Measurements from ENCODE around the gene CDK8.
"Not testable (repeated sequence)": the region's sequence is repeated elsewhere in the genome, so short reads cannot be mapped to it uniquely, and the experiment has no call there.

The CDK8 gene

GRCh38 chr13:26316095-26316494 lies 62.2 kb downstream of the CDK8 start:
- DNase-seq (ENCODE audit: low spot score) = not testable (repeated sequence)

GRCh38 chr13:26320766-26321165 lies 66.8 kb downstream of the CDK8 start:
- no peak for DNase-seq (ENCODE audit: low spot score)

- no peak for DNase-seq (ENCODE audit: low spot score)
Measured at GRCh38 chr13:26323127-26323526, 69.2 kb downstream of the CDK8 start.

DNA sequence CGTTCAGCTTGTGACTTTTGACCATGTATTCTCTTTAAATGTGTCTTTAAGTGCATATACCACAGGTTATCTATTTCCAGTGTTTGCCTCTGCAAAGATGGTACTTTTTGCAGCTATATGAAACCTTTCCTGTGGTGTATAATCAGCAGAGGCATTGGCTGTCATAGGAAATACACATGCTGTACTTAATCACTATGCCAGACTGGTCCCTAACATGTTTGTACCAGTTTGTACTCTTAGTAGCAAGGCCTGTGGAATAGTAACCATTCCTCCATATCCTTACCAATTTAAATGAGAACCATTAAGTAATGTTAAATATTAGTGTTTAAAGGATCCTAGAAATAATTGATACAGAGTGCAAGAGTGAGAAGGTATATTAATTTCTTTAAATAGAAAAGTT lies 69.8 kb downstream of the CDK8 start:
- no peak for DNase-seq (ENCODE audit: low spot score)

DNA sequence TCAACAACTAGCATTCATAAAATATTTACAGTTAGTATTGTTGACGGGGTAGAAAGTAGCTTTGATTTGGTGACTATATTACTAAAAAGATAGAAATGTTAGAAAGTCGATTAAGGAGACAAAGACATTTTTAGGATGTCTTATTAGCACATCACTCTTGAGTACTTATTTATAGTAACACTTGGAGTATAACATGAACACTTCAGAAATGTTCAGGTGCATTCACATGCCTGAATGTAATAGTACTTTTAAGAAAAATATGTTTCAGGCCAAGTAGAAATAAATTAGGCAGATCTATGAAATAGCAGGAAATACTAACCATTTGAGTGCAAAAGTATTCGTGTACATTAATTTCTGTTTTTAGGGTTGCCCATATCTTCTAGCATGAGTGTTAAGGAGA lies 70.4 kb downstream of the CDK8 start:
- no peak for DNase-seq (ENCODE audit: low spot score)

GRCh38 chr13:26324867-26325266 lies 70.9 kb downstream of the CDK8 start:
- DNase-seq (ENCODE audit: low spot score) = no peak

GRCh38 chr13:26325876-26326275 lies 71.9 kb downstream of the CDK8 start:
- no peak for DNase-seq (ENCODE audit: low spot score)

DNA sequence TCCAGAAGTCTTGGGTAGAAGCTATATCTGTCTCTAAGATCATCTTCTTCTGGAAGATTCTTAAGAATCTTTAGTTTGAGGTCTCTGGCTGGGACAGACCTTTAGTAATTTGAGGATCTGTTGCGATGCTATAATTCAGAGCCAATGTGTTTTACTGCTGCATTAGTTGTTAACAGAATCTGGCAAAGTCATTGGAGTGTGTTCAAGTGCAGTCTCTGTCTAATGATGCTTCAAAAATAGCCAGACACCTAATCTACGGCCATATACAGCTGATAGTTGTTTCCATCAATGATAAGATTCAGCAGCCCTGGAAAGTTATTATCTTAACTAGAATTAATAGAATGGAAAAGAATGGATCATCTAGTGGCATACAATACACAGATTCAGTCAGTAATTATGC lies 72.6 kb downstream of the CDK8 start:
- no peak for DNase-seq (ENCODE audit: low spot score)

DNA sequence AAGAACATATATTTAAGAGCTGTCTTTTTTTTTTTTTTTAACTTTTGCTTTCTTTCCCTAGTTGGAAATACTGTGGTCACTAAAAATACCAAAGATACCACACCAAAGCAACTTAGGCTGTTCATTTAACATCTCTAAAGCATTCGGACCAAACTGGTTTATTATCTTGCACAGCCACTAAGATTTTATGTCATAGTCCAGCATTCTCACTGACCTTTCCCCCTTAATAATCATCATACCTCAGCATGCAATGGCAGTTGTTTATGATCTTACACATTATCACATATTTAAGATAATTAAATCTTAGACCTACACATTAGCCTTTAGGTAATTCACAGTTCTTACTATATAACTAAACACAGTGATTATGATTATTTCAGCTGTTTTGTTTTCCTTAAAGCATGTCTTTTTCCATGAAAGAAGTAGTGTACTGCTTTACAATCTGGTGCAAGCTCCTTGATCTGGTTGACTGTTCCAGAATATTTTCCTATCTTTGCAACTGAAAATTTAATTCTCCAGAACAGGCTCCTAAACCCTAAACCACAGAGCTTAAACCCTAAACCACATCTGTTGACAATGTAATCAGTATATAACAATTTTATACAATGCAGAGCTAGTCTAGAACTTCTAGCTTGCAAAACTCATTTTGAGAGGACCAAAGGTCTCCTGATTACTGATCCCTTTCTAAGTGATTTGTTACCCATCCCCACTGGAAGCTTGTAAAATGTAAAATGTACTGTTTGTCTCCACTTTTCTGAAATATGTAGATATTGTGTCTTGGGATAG lies 74.2 kb downstream of the CDK8 start:
- DNase-seq (ENCODE audit: low spot score) = no peak

- no peak for DNase-seq (ENCODE audit: low spot score)
Measured at GRCh38 chr13:26335158-26335557, 81.2 kb downstream of the CDK8 start.

DNA sequence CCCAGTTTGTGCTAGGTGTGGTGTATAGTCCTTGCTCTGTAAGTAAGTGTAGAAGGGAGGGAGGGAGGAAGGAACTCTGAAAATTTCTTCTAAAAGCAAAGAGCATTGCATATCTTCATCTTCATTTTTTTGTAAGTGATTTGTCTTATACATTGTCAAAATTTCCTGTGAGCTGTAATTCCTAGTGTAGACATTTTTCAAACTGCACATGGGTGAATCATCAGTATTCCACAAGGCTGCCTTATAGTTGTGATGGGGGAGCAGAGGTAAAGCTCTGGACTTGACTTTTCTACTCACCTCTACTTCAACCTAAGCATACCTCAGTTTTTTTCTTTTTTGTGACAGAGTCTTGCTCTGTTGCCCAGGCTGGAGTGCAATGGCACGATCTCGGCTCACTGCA lies 86.9 kb downstream of the CDK8 start:
- no peak for DNase-seq (ENCODE audit: low spot score)

DNA sequence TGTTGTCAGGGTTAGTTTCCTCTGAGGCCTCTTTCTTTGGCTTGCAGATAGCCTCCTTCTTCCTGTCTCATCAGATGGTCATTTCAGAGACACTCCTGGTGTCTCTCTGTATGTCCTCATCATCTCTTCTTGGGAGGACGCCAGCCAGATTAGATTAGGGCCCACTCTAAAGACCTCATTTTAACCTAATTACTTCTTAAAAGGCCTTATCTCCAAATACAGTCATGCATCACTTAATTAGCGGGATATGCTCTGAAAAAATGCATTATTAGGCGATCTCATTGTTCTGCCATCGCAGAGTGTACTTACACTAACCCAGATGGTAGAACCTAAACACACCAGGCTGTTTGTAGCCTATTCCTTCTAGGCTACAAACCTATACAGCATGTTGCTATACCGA lies 89.0 kb downstream of the CDK8 start:
- peak; percentile 98 for DNase-seq (ENCODE audit: low spot score)

DNA sequence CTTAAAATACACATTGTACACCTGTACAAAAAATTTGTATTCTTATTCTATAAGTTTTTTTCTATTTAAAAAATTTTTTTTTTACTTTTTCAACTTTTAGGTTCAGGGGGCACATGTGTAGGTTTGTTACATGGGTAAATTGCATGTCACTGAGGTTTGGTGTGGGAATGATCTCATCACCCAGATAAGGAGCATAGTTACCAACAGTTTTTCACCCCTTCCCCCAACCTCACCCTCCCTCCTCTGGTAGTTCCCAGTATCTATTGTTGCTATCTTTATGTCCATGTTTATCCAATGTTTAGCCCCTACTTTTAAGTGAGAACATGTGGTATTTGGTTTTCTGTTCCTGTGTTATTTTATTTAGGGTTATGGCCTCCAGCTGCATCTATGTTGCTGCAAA lies 89.9 kb downstream of the CDK8 start:
- no peak for DNase-seq (ENCODE audit: low spot score)

GRCh38 chr13:26344980-26345379 lies 91.1 kb downstream of the CDK8 start:
- DNase-seq (ENCODE audit: low spot score) = no peak

DNA sequence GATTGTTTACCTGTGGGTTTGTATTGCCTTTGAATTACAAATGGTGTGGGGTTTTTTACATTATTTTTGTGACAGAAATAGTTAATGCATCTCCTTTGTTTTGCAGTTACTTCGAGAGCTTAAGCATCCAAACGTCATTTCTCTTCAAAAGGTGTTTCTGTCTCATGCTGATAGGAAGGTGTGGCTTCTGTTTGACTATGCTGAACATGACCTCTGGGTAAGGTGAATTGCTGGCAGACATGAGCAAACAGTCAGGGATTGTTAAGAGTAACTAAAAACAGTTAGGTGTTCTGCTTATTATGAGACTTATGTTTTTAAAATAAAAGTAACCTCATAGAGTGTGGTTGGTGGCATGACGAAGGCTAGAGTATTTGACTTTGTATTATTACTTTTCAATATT lies 95.0 kb downstream of the CDK8 start:
- DNase-seq (ENCODE audit: low spot score) = no peak

DNA sequence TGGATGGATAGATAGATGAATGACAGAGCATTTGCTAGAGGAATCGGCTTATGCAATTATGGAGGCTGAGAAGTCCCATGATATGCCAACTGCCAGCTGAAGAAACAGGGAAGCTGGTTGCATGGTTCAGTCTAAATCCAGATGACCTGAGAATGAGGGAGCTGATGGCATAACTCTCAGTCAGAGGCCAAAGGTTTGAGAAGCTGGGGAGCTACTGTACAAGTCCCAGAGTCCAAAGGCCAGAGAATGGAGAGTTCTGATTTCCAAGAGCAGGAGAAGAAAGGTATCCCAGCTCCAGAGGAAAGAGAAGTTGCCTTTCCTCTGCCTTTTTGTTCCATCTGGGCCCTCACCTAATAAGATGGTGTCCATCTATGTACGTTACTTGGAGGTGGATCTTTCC lies 108.3 kb downstream of the CDK8 start:
- DNase-seq (ENCODE audit: low spot score) = no peak

DNA sequence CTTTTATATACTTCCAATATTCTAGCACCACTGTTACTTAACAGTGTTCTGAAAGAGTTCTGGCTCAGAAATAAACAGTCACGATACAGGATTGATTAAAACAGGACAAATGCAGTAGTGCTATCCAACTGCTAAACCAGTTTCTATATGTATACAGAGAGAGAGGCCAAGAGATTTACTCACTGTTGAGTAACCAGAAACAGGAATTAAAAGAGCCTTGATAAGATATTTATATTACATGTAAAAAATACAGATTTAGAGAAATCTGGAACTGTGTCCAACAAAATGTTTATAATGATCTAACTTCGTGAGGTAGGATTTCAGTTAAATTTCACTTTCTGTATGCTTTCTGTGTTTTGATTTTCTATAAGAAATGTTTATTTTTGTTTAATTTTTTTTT lies 116.6 kb downstream of the CDK8 start:
- no peak for DNase-seq (ENCODE audit: low spot score)

DNA sequence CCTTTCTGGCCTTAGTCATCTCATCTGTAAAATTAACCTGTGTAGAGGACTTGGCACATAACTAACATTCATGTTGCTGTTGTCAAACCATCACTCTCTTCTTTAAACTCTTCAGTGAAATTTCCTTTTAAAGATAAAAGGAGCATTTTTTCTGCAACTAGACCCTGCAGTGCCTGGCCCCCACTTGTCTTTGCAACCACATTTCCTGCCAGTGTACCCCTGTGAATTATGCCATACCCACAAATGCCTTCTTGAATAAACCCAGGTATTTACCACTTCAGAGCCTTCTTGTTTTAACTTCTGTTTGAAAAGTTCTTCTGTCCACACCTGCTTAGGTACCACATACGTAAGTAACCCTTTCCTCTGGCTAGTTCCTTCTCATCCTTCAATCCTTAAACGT lies 118.8 kb downstream of the CDK8 start:
- DNase-seq (ENCODE audit: low spot score) = no peak

DNA sequence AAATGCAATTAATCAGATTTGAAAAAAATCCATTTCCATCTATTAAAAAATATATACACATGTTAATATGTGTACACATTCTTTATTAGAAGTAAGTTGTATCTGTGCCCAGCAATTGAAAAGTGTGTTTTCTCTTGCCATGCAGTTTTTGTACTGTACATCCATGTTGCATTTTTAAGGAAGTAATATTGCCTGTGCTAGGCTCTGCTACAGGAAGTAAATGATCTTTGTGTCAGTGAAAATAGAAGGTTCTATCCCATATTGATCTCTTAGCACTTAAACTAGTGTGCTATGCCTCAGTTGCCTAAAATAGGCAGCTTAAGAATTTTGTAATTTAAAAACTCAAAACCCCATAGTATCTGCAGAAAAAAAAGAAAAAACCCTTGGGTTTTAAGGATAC lies 122.5 kb downstream of the CDK8 start:
- no peak for DNase-seq (ENCODE audit: low spot score)

DNA sequence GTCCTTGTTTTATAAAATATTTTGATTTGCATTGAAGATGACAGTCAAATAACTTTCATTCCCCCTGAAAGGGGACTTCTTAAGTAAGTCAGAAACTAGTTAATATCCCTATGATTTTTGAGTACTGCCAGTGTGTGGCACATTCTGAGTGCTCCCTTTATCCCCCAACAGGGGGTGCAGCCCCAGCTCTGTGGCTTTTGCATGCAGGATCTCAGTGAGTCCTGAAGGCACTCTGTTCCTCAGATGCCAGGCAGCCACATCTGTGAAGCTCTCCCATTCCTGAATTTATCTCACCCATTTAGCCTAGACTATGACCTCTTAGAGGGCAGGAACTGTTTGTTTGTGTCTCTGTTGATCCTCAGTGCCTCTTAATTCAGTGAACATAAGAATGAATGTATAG lies 123.1 kb downstream of the CDK8 start:
- DNase-seq (ENCODE audit: low spot score) = peak; percentile 11

DNA sequence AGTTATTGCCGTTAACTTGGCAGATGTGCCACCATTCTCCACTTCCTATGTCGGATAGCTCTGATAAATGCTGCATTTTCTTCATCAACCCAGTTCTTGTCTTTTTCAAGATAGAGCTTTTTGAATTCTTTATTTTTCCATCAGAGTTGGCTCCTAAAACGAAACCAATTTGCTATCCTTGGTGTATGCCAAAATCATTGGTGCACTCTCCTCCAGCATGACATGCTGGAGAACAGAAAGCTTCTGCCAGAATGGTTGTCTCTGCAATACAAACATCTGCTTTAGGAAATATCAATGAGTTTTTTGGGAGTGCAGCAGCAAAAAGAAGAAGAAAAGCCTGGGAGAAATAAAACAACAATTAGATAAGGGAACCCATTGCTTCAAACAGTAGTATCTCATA lies 124.2 kb downstream of the CDK8 start:
- no peak for DNase-seq (ENCODE audit: low spot score)

DNA sequence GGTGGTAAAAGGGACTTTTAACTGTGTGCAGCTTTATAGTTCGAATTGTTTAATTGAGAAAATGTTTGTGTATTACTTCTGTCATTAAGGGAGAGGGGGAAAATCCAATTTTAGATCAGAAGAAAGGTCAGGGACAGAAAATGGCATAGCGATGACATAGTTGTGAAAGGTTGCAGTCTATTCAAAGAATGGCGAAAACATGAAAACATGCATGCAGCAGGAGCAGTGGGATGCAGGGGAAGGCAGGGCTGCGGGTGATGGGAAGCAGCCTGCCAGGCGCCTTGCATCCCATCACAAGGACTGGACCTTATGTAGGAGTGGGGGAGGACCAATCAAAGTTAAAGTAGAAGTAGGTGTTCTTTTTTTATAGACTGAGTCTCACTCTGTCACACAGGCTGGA lies 125.9 kb downstream of the CDK8 start:
- no peak for DNase-seq (ENCODE audit: low spot score)

GRCh38 chr13:26380930-26381329 lies 127.0 kb downstream of the CDK8 start:
- peak; percentile 1 for DNase-seq (ENCODE audit: low spot score)

- DNase-seq (ENCODE audit: low spot score) = no peak
Measured at GRCh38 chr13:26382366-26382765, 128.4 kb downstream of the CDK8 start.
